Measurements from ENCODE around the gene KDELR3. TPM values are rescaled to one million over a fixed set of nuclear protein-coding genes. Genes with fewer than 3 reads are reported as not detected.

Gene KDELR3
- total RNA-seq, 2 donors from 2014 or later = 16.8 to 52.9 TPM

- Histone ChIP-seq H3K27me3 (replicated peaks; ENCODE audit: insufficient read depth) (no peaks in the 10 kb centered on the region), H3K36me3 (peaks cover 71% of the 10 kb centered on the region), H3K9me3 (no peaks in the 10 kb centered on the region), H3K4me3 (no peak overlapping the region), H3K4me1 (ENCODE audit: control insufficient read depth in 1 of 2, low read depth in 2 of 2) (peaks cover 13 to 63% of the 10 kb centered on the region in 2 donors), H3K27ac (no peak overlapping the region)
- ATAC-seq (ENCODE audit: insufficient number of reproducible peaks, low FRiP score, low read depth) (no peak), DNase-seq (ENCODE audit: low spot score) (no peak)
- TF ChIP-seq CTCF (IDR thresholded peaks at IDR 0.05) = no peak
Measured at GRCh38 chr22:38497869-38498268, 30.0 kb downstream of the KDELR3 start.

GRCh38 chr22:38501797-38502672 is 34.1 kb downstream of the KDELR3 start:
- DNase-seq (ENCODE audit: low spot score) (no peak), ATAC-seq (ENCODE audit: insufficient number of reproducible peaks, low FRiP score, low read depth) (no peak)
- peaks cover 32% of the 10 kb centered on the region for H3K36me3 ChIP-seq
- no peaks in the 10 kb centered on the region for H3K27me3 ChIP-seq (replicated peaks; ENCODE audit: insufficient read depth)
- peak overlapping the region; percentile 95 for H3K4me3 ChIP-seq
- H3K4me1 ChIP-seq (ENCODE audit: control insufficient read depth in 1 of 2, low read depth in 2 of 2) = peaks cover 20 to 69% of the 10 kb centered on the region in 2 donors
- peak overlapping the region in 1 of 2 donors; percentile 26 for H3K27ac ChIP-seq
- no peaks in the 10 kb centered on the region for H3K9me3 ChIP-seq
- no peak for TF ChIP-seq CTCF (IDR thresholded peaks at IDR 0.05)

- peaks cover 20 to 72% of the 10 kb centered on the region in 2 donors for H3K4me1 ChIP-seq (ENCODE audit: control insufficient read depth in 1 of 2, low read depth in 2 of 2)
- no peak for TF ChIP-seq CTCF (IDR thresholded peaks at IDR 0.05)
- H3K27me3 ChIP-seq (replicated peaks; ENCODE audit: insufficient read depth) = no peaks in the 10 kb centered on the region
- ATAC-seq (ENCODE audit: insufficient number of reproducible peaks, low FRiP score, low read depth) (no peak), DNase-seq (ENCODE audit: low spot score) (no peak)
- H3K36me3 ChIP-seq = peaks cover 23% of the 10 kb centered on the region
- peak overlapping the region; percentile 15 to 26 for H3K27ac ChIP-seq
- H3K4me3 ChIP-seq = peak overlapping the region; percentile 95
- no peaks in the 10 kb centered on the region for H3K9me3 ChIP-seq
Measured at GRCh38 chr22:38503021-38503420, 35.1 kb downstream of the KDELR3 start.

- Histone ChIP-seq H3K9me3 (no peaks in the 10 kb centered on the region), H3K36me3 (peaks cover 5% of the 10 kb centered on the region), H3K27ac (peak overlapping the region; percentile 99 to 100), H3K27me3 (replicated peaks; ENCODE audit: insufficient read depth) (no peaks in the 10 kb centered on the region), H3K4me3 (peak overlapping the region; percentile 95), H3K4me1 (ENCODE audit: control insufficient read depth in 1 of 2, low read depth in 2 of 2) (peaks cover 20 to 57% of the 10 kb centered on the region in 2 donors)
- TF ChIP-seq CTCF (IDR thresholded peaks at IDR 0.05) = no peak
- ATAC-seq (ENCODE audit: insufficient number of reproducible peaks, low FRiP score, low read depth) (no peak), DNase-seq (ENCODE audit: low spot score) (no peak)
Measured at GRCh38 chr22:38504731-38505540, 37.0 kb downstream of the KDELR3 start.

GRCh38 chr22:38505541-38506117 is 37.7 kb downstream of the KDELR3 start:
- H3K4me1 ChIP-seq (ENCODE audit: control insufficient read depth in 1 of 2, low read depth in 2 of 2) = peaks cover 20 to 50% of the 10 kb centered on the region in 2 donors
- ATAC-seq (ENCODE audit: insufficient number of reproducible peaks, low FRiP score, low read depth) = peak; percentile 47
- no peaks in the 10 kb centered on the region for H3K9me3 ChIP-seq
- H3K27me3 ChIP-seq (replicated peaks; ENCODE audit: insufficient read depth) = no peaks in the 10 kb centered on the region
- H3K27ac ChIP-seq = peak overlapping the region; percentile 99 to 100
- no peaks in the 10 kb centered on the region for H3K36me3 ChIP-seq
- peak overlapping the region; percentile 95 for H3K4me3 ChIP-seq
- TF ChIP-seq CTCF (IDR thresholded peaks at IDR 0.05) = no peak
- DNase-seq (ENCODE audit: low spot score) = peak; percentile 25
